Suprapubic skin (tissue), 4 donors: ENCODE data around the gene DEFB119.
"Not testable (repeated sequence)": the region's sequence is repeated elsewhere in the genome, so short reads cannot be mapped to it uniquely, and the experiment has no call there.

Experiments
- POLR2A ChIP-seq, 2 donors: fragments of 450-650 bp; IDR thresholded peaks; one replicate each; pipeline ENCODE4 v1.6.1; 2017; ENCODE audit warnings: antibody characterized with exemption in 2 of 2, mild to moderate bottlenecking in 2 of 2, moderate library complexity in 2 of 2
- POLR2AphosphoS5 ChIP-seq, 3 donors: sonication (generic); formaldehyde crosslinking; IDR thresholded peaks; one replicate each; pipeline ENCODE4 v1.6.1; 2017; ENCODE audit warnings: antibody characterized with exemption in 3 of 3
- TF ChIP-seq, protein P1 (sequence below), 2 donors: fragments of 200-600 bp in 1 of 2; fragments of 450-650 bp in 1 of 2; sonication (generic) in 1 of 2; IDR thresholded peaks; one replicate each; pipeline ENCODE4 v1.5.1; 2016 to 2019; ENCODE audit warnings: antibody characterized with exemption in 2 of 2, mild to moderate bottlenecking in 1 of 2, moderate library complexity in 1 of 2

DNA sequence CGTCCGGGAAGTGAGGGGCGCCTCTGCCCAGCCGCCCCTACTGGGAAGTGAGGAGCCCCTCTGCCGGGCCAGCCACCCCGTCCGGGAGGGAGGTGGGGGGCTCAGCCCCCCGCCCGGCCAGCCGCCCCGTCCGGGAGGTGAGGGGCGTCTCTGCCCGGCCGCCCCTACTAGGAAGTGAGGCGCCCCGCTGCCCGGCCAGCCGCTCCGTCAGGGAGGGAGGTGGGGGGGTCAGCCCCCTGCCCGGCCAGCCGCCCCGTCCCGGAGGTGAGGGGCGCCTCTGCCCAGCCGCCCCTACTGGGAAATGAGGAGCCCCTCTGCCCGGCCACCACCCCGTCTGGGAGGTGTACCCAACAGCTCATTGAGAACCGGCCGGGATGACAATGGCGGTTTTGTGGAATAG lies 37.2 kb upstream of the DEFB119 start:
- TF ChIP-seq POLR2AphosphoS5, POLR2A (IDR thresholded peaks at IDR 0.05): not testable (repeated sequence)
- TF ChIP-seq, protein P1, sequence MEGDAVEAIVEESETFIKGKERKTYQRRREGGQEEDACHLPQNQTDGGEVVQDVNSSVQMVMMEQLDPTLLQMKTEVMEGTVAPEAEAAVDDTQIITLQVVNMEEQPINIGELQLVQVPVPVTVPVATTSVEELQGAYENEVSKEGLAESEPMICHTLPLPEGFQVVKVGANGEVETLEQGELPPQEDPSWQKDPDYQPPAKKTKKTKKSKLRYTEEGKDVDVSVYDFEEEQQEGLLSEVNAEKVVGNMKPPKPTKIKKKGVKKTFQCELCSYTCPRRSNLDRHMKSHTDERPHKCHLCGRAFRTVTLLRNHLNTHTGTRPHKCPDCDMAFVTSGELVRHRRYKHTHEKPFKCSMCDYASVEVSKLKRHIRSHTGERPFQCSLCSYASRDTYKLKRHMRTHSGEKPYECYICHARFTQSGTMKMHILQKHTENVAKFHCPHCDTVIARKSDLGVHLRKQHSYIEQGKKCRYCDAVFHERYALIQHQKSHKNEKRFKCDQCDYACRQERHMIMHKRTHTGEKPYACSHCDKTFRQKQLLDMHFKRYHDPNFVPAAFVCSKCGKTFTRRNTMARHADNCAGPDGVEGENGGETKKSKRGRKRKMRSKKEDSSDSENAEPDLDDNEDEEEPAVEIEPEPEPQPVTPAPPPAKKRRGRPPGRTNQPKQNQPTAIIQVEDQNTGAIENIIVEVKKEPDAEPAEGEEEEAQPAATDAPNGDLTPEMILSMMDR (IDR thresholded peaks at IDR 0.05) = not testable (repeated sequence)
